Effector memory CD8-positive, alpha-beta T cell (primary cell): ENCODE measurements around the gene CDC42BPB.
"Not testable (repeated sequence)": the region's sequence is repeated elsewhere in the genome, so short reads cannot be mapped to it uniquely, and the experiment has no call there.

Experiments
- ATAC-seq: fragments of 150-1000 bp; cut with Tn5 transposase; replicated peaks from 2 replicates; pipeline ENCODE4 v1.10.0; 2021; ENCODE audit warnings: mild to moderate bottlenecking, moderate library complexity
- DNase-seq, 3 experiments: peaks; one replicate each; pipeline ENCODE4 v3.0.0; 2021
- H3K27ac Mint-ChIP-seq, 2 donors: one replicate each; pipeline ENCODE4 v1.8.0; 2022; ENCODE audit warnings: mild to moderate bottlenecking in 2 of 2, mixed read lengths in 2 of 2, moderate library complexity in 2 of 2
- H3K27me3 Mint-ChIP-seq, 2 donors: one replicate each; pipeline ENCODE4 v1.8.0; 2022; ENCODE audit warnings: mixed read lengths in 2 of 2
- H3K36me3 Mint-ChIP-seq: one replicate; pipeline ENCODE4 v1.8.0; 2022; ENCODE audit warnings: mild to moderate bottlenecking, moderate library complexity, mixed read lengths; ENCODE audit not compliant: insufficient read depth
- H3K4me1 Mint-ChIP-seq, 2 donors: one replicate each; pipeline ENCODE4 v1.8.0; 2022; ENCODE audit warnings: low read depth in 2 of 2, mixed read lengths in 2 of 2
- H3K4me3 Mint-ChIP-seq, 2 donors: one replicate each; pipeline ENCODE4 v1.8.0; 2022; ENCODE audit warnings: mild to moderate bottlenecking in 2 of 2, mixed read lengths in 2 of 2, moderate library complexity in 2 of 2
- H3K9me3 Mint-ChIP-seq, 2 donors: one replicate each; pipeline ENCODE4 v1.8.0; 2022; ENCODE audit warnings: mixed read lengths in 2 of 2

CDC42BPB gene

DNA sequence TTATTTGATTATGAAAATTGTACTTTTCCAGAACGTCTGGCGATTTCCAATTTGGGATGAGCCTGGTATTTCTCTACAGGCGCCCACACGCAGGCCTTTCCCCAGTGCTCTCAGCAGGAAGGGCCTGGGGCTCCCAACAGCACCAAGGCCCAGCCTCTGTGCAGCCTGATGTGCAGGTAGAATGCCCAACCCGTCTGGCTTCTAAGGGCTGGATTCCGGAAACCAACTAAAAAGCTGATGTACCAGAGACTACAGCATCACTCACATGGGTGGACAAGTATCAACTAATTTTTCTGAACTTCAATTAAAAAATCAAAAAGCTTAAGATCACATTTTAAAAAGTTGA is 25.8 kb downstream of the CDC42BPB start:
- no peaks in the 10 kb centered on the region for H3K36me3 Mint-ChIP-seq
- no peaks in the 10 kb centered on the region for H3K9me3 Mint-ChIP-seq
- no peak overlapping the region for H3K4me3 Mint-ChIP-seq
- no peak for DNase-seq
- ATAC-seq: no peak
- no peak overlapping the region for H3K27ac Mint-ChIP-seq
- H3K27me3 Mint-ChIP-seq: peaks cover 0 to 5% of the 10 kb centered on the region in 2 donors
- no peaks in the 10 kb centered on the region for H3K4me1 Mint-ChIP-seq

GRCh38 chr14:103030741-103031565 is 26.4 kb downstream of the CDC42BPB start:
- Mint-ChIP-seq H3K27me3 (peaks cover 2 to 8% of the 10 kb centered on the region in 2 donors), H3K9me3 (no peaks in the 10 kb centered on the region)
- no peak for DNase-seq

GRCh38 chr14:103029936-103030335 is 27.4 kb downstream of the CDC42BPB start:
- no peak overlapping the region for H3K4me3 Mint-ChIP-seq
- no peak overlapping the region for H3K27ac Mint-ChIP-seq
- peaks cover 12 to 17% of the 10 kb centered on the region in 2 donors for H3K27me3 Mint-ChIP-seq
- H3K4me1 Mint-ChIP-seq: no peaks in the 10 kb centered on the region
- ATAC-seq (no peak), DNase-seq (no peak)
- no peaks in the 10 kb centered on the region for H3K36me3 Mint-ChIP-seq
- no peaks in the 10 kb centered on the region for H3K9me3 Mint-ChIP-seq

More at GRCh38 chr14:103030741-103031565, 26.4 kb downstream of the CDC42BPB start:
- ATAC-seq: no peak
- H3K27ac Mint-ChIP-seq: no peak overlapping the region
- no peaks in the 10 kb centered on the region for H3K36me3 Mint-ChIP-seq
- H3K4me1 Mint-ChIP-seq: no peaks in the 10 kb centered on the region
- H3K4me3 Mint-ChIP-seq: no peak overlapping the region

DNA sequence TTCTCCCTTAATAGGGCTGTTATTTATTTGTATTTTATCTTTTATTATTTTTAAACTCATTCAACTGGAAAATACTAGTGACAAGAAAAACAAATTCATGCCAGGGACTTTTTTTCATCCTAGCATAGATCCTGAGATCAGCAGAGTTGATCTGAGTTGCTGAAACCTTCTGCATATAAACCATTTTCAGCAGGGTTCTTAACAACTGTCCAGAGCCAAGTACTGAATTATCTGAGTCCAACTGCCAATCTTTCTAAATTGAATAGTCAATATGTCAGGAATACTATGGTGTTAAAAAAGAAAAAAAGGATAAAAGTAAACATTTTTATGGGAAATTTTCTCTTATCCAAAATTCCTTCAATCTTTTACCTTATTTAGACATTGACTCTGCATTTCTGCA is 28.6 kb downstream of the CDC42BPB start:
- Mint-ChIP-seq H3K27me3 (peaks cover 23 to 29% of the 10 kb centered on the region in 2 donors), H3K36me3 (no peaks in the 10 kb centered on the region), H3K9me3 (no peaks in the 10 kb centered on the region), H3K4me1 (peaks cover 0 to 1% of the 10 kb centered on the region in 2 donors), H3K4me3 (no peak overlapping the region), H3K27ac (no peak overlapping the region)
- no peak for DNase-seq
- ATAC-seq: no peak

DNA sequence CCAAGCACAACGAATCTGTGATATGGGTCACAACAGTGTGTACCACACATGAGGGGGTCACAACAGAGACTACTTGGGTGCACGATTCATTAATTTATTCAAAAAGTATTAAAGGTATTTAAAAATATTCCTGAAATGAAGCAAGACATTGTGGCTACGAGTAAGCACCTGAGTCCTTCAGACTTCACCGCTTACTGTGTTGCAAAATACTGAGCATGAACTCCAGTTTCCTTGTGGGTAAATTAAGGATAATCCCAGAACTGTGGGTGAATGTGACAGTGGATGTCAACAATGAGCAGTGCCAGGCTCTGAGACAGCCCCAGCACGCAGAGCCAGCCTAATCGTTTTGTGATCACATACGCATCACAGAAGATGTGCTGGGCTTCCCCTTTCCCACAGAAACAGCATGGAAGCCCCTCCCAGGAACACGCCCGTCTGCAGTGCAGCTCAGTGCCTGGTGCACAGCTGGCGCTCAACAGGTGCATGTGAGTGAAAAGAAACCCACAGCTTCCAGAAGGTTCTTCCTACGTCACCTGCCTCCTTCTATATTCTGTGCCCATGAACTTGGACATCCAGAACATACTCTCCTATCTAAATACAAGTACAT is 29.1 kb downstream of the CDC42BPB start:
- Mint-ChIP-seq H3K9me3 (no peaks in the 10 kb centered on the region), H3K4me1 (peaks cover 0 to 1% of the 10 kb centered on the region in 2 donors), H3K4me3 (no peak overlapping the region), H3K36me3 (no peaks in the 10 kb centered on the region), H3K27ac (no peak overlapping the region), H3K27me3 (peaks cover 27 to 32% of the 10 kb centered on the region in 2 donors)
- DNase-seq (no peak), ATAC-seq (no peak)

DNA sequence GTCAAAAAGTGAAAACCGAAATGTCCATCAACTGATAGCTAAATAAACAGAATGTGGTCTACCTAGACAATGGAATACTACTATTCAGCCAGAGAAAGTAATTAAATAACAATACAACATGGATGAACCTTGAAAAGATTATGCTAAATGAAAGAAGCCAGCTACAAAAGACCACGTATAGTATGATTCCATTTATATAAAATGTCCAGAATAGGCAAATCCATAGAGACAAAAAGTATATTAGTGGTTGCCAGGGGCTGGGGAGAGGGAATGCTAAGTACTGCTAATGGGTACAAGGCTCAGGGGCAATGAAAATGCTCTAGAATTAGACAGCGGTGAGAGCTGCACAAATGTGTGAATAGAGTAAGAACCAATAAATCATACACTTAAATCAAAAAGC is 29.9 kb downstream of the CDC42BPB start:
- ATAC-seq: no peak
- H3K27ac Mint-ChIP-seq: no peak overlapping the region
- H3K9me3 Mint-ChIP-seq: no peaks in the 10 kb centered on the region
- peaks cover 36 to 38% of the 10 kb centered on the region in 2 donors for H3K27me3 Mint-ChIP-seq
- H3K36me3 Mint-ChIP-seq: no peaks in the 10 kb centered on the region
- DNase-seq: no peak
- H3K4me3 Mint-ChIP-seq: no peak overlapping the region
- H3K4me1 Mint-ChIP-seq: peaks cover 0 to 1% of the 10 kb centered on the region in 2 donors

DNA sequence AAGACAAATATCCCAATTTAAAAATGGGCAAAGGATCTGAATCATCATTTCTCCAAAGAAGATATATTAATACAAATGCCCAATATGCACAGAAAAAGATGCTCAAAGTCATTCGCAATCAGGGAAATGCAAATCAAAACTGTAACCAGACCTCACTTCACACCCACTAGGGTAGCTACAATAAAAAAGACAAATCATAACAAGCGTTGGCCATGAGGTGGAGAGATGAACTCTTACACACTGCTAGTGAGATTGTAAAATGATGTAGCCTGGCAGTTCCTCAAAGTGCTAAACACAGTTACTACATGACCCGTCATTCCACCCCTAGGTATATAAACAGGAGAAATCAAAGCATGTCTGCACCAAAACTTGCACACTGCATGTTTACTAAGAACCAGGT is 30.4 kb downstream of the CDC42BPB start:
- DNase-seq (no peak), ATAC-seq (no peak)
- Mint-ChIP-seq H3K4me3 (no peak overlapping the region), H3K4me1 (peaks cover 0 to 3% of the 10 kb centered on the region in 2 donors), H3K9me3 (no peaks in the 10 kb centered on the region), H3K27me3 (peaks cover 40 to 42% of the 10 kb centered on the region in 2 donors), H3K36me3 (no peaks in the 10 kb centered on the region), H3K27ac (no peak overlapping the region)

GRCh38 chr14:103026196-103026595 is 31.2 kb downstream of the CDC42BPB start:
- DNase-seq, H3K4me3 Mint-ChIP-seq, H3K9me3 Mint-ChIP-seq, ATAC-seq, H3K4me1 Mint-ChIP-seq, H3K27ac Mint-ChIP-seq, H3K36me3 Mint-ChIP-seq: not testable (repeated sequence)
- peaks cover 48 to 50% of the 10 kb centered on the region in 2 donors for H3K27me3 Mint-ChIP-seq

- no peak for ATAC-seq
- no peak for DNase-seq
- Mint-ChIP-seq H3K9me3 (no peaks in the 10 kb centered on the region), H3K36me3 (peaks cover 5% of the 10 kb centered on the region), H3K4me3 (no peak overlapping the region), H3K27ac (no peak overlapping the region), H3K4me1 (peaks cover 0 to 3% of the 10 kb centered on the region in 2 donors), H3K27me3 (peaks cover 67 to 69% of the 10 kb centered on the region in 2 donors)
Measured at GRCh38 chr14:103023881-103024473, 33.4 kb downstream of the CDC42BPB start.

GRCh38 chr14:103022685-103023044 is 34.7 kb downstream of the CDC42BPB start:
- Mint-ChIP-seq H3K27ac (no peak overlapping the region), H3K36me3 (peaks cover 5% of the 10 kb centered on the region), H3K9me3 (no peaks in the 10 kb centered on the region), H3K4me3 (no peak overlapping the region), H3K27me3 (peaks cover 79 to 82% of the 10 kb centered on the region in 2 donors), H3K4me1 (peaks cover 0 to 3% of the 10 kb centered on the region in 2 donors)
- ATAC-seq (no peak), DNase-seq (no peak)

DNA sequence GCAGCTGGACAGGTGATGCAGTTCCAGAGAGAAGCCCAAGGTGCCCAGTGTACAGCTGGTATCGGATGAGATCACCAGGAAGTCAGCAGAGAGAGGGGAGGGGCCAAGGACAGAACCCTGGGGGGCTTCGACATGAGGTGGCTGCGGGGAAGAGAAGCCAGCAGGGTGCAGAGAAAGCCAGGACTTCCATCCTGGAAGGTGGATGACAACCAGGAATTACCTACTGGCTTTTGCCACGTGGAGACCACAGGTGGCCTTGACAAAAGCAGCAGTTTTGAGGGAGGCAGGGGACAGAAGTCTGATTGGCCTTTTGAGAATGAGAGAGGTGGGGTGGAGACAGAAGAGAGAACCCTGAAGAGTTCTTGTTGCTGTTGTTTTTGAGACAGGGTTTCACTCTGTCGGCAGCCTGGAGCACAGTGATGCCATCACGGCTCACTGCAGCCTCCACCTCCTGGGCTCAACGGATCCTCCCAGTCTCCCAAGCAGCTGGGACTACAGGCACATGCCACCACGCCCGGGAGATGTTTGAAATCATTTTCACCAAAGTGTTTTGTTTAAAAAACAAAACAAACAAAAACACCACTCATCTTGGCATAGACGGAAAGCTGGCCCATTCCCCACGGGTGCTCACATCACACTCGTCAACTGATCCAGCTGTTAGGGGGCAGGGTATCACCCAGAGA is 35.2 kb downstream of the CDC42BPB start:
- H3K4me3 Mint-ChIP-seq: no peak overlapping the region
- ATAC-seq: no peak
- H3K36me3 Mint-ChIP-seq: peaks cover 5% of the 10 kb centered on the region
- H3K9me3 Mint-ChIP-seq: no peaks in the 10 kb centered on the region
- H3K4me1 Mint-ChIP-seq: peaks cover 0 to 3% of the 10 kb centered on the region in 2 donors
- peaks cover 83 to 84% of the 10 kb centered on the region in 2 donors for H3K27me3 Mint-ChIP-seq
- no peak overlapping the region for H3K27ac Mint-ChIP-seq
- DNase-seq: no peak

GRCh38 chr14:103021684-103022001 is 35.7 kb downstream of the CDC42BPB start:
- peaks cover 82 to 87% of the 10 kb centered on the region in 2 donors for H3K27me3 Mint-ChIP-seq
- H3K4me3 Mint-ChIP-seq: no peak overlapping the region
- peaks cover 5% of the 10 kb centered on the region for H3K36me3 Mint-ChIP-seq
- no peak overlapping the region for H3K27ac Mint-ChIP-seq
- no peak for ATAC-seq
- H3K4me1 Mint-ChIP-seq: peaks cover 0 to 3% of the 10 kb centered on the region in 2 donors
- no peaks in the 10 kb centered on the region for H3K9me3 Mint-ChIP-seq
- DNase-seq: no peak

DNA sequence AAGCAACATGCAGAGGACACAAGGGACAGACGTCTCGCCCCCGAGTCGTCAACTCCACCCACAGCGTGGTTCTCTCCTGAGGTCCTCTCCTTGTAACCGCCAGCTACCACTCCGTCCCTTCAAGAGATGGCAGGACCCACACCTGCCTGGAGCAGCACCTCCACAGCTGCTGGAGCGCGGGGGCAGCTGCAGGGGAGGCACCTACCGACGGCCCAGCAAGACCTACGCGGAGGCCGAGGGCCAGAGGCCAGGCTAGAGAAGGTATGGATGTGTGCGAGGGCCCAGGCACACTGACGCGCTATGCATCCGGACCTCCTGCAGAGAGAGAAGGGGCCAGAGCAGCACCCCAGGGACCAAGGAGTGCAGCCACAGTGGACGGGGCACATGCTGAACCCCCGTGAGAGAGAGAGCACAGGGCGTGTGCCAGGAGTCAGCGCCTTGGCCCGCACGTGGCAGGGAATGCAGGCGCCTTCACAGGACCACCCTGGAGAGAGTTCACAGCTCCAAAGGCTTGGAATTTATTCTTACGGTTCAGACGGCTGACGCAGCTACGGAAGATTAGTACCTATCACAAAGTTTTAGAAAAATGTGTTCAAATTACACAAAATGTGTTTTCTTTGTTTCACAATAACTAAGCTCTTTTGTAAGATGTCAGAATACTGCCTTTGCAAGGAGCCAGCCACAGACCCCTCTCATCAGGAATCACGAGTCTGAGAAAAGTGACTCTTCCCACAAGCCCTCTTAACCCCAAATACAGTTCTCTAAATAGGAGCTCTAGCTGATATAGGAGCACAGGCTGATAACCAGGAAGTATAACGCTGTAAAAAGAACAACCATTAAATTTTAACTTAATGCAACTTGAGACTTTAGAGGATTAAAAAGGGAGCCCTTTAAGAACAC is 36.8 kb downstream of the CDC42BPB start:
- Mint-ChIP-seq H3K4me1 (peaks cover 0 to 3% of the 10 kb centered on the region in 2 donors), H3K4me3 (no peak overlapping the region), H3K27ac (peak overlapping the region in 1 of 2 donors; percentile 44), H3K9me3 (no peaks in the 10 kb centered on the region), H3K36me3 (peaks cover 5% of the 10 kb centered on the region), H3K27me3 (peaks cover 81 to 87% of the 10 kb centered on the region in 2 donors)
- ATAC-seq (no peak), DNase-seq (no peak)
